NCI-H2171 (cell line): ENCODE measurements around the gene PCED1B.
"Not testable (repeated sequence)": the region's sequence is repeated elsewhere in the genome, so short reads cannot be mapped to it uniquely, and the experiment has no call there.

Experiments
- DNase-seq: peaks from one replicate; lab custom pipeline; 2025; lab: John Stamatoyannopoulos, UW

PCED1B gene

GRCh38 chr12:47170281-47170680, 90.9 kb downstream of the PCED1B start:
- DNase-seq: not testable (repeated sequence)

- no peak for DNase-seq
Measured at GRCh38 chr12:47178014-47178413, 98.6 kb downstream of the PCED1B start.

- DNase-seq: not testable (repeated sequence)
Measured at GRCh38 chr12:47182164-47182938, 102.9 kb downstream of the PCED1B start.

- DNase-seq: no peak
Measured at GRCh38 chr12:47184229-47184628, 104.8 kb downstream of the PCED1B start.

- DNase-seq: no peak
Measured at GRCh38 chr12:47184813-47185212, 105.4 kb downstream of the PCED1B start.

GRCh38 chr12:47186246-47186645, 106.8 kb downstream of the PCED1B start:
- no peak for DNase-seq

- DNase-seq: no peak
Measured at GRCh38 chr12:47188576-47189441, 109.4 kb downstream of the PCED1B start.

- DNase-seq: no peak
Measured at GRCh38 chr12:47189728-47190127, 110.3 kb downstream of the PCED1B start.

- DNase-seq: no peak
Measured at GRCh38 chr12:47190271-47190750, 110.9 kb downstream of the PCED1B start.

- DNase-seq: no peak
Measured at GRCh38 chr12:47190905-47191304, 111.5 kb downstream of the PCED1B start.

GRCh38 chr12:47192051-47192450, 112.6 kb downstream of the PCED1B start:
- DNase-seq: no peak

GRCh38 chr12:47193066-47193465, 113.6 kb downstream of the PCED1B start:
- DNase-seq: no peak

- no peak for DNase-seq
Measured at GRCh38 chr12:47194501-47194900, 115.1 kb downstream of the PCED1B start.

GRCh38 chr12:47200446-47200845, 121.0 kb downstream of the PCED1B start:
- no peak for DNase-seq

GRCh38 chr12:47201190-47201589, 121.8 kb downstream of the PCED1B start:
- DNase-seq: not testable (repeated sequence)

- no peak for DNase-seq
Measured at GRCh38 chr12:47202176-47202575, 122.8 kb downstream of the PCED1B start.

GRCh38 chr12:47205532-47206449, 126.4 kb downstream of the PCED1B start:
- DNase-seq: no peak

GRCh38 chr12:47206450-47207339, 127.3 kb downstream of the PCED1B start:
- no peak for DNase-seq

- no peak for DNase-seq
Measured at GRCh38 chr12:47207340-47207717, 127.9 kb downstream of the PCED1B start.

- DNase-seq: no peak
Measured at GRCh38 chr12:47207829-47208248, 128.4 kb downstream of the PCED1B start.

GRCh38 chr12:47209014-47209413, 129.6 kb downstream of the PCED1B start:
- DNase-seq: no peak
